GM21526 (cell line): Measurements from ENCODE around the gene VPS36.
A peak's percentile ranks its signal among the peaks of the same experiment; 100 is the strongest.
"Not testable (repeated sequence)": the region's sequence is repeated elsewhere in the genome, so short reads cannot be mapped to it uniquely, and the experiment has no call there.

ENCODE experiments used
- ATAC-seq: cut with Tn5 transposase; IDR thresholded peaks from one replicate; pipeline ENCODE4 v1.9.1; 2021; ENCODE audit warnings: moderate library complexity; ENCODE audit not compliant: unreplicated experiment, low FRiP score

The VPS36 gene

GRCh38 chr13:52450012-52450792, at the start of gene VPS36:
VPS36 (minus strand) TSS chr13:52450634; CDS start chr13:52450594, 40 bp downstream.
- peak; percentile 63 for ATAC-seq

GRCh38 chr13:52497979-52498378, 47.5 kb upstream of the VPS36 start:
- not testable (repeated sequence) for ATAC-seq

DNA sequence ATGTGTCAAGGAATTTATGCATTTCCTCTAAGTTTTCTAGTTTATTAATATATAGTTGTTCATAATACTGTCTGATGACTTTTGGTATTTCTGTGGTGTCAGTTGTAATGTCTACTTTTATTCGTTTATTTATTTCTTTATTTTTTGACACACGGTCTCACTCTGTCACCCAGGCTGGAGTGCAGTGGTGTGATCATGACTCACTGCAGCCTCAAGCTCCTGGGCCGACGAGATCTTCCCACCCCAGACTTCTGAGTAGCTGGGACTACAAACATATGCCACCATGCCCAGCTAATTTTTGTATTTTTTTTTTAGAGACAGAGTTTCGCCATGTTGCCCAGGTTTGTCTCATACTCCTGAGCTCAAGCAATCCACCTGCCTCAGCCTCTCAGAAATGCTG, 43.8 kb upstream of the VPS36 start:
- ATAC-seq = not testable (repeated sequence)

DNA sequence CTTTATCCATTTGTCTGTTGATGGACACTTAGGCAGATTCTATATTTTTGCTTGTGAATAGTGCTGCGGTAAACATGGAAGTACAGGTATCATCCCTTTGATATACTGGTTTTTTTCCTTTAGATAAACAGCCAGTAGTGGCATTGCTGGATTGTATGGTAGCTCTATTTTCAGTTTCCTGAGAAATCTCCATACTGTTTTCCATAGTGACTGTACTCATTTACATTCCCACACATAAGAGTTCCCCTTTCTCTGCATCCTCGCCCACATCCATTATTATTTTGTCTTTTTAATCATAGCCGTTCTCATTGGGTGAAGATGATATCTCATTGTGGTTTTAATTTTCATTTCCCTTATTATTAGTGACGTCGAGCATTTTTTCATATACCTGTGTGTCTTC, 40.6 kb upstream of the VPS36 start:
- not testable (repeated sequence) for ATAC-seq

DNA sequence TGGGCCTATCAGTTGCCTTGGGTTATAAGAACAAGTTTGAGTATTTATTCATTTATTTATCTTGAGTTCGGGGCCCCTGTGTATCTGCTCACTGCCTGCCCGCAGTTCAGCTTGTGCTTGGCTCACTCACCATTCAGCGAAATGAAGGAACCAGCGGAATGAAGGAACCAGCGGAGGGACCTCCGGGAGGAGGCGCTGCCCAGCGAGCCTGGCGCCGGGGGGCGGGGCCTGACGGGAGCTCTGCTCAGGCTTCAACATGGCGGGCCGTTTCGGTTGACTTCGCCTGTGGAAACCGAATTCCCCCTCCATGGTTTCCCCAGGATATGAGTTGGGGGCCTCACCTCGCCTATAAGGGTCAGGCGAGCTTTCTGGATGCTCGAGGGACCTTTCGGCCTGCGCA, 38.3 kb upstream of the VPS36 start:
- ATAC-seq = not testable (repeated sequence)

DNA sequence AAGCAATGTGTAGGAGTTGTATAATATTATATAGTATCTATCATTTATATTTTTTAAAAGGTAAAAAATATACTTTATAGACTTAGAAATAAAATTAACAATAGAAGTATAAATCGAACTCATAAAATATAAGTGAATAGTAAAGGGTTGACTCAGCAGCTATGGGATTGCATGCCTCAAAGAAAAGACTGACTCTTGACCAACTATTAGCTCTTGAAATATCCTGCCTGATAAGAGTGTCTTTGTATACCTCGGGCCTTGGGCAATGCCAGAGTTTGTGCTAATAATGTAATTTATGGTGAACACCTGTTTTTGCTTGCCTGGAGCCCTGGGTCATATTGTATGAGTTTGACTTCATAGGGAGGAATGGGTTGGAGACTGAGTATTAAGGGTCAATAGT, 36.6 kb upstream of the VPS36 start:
- not testable (repeated sequence) for ATAC-seq

DNA sequence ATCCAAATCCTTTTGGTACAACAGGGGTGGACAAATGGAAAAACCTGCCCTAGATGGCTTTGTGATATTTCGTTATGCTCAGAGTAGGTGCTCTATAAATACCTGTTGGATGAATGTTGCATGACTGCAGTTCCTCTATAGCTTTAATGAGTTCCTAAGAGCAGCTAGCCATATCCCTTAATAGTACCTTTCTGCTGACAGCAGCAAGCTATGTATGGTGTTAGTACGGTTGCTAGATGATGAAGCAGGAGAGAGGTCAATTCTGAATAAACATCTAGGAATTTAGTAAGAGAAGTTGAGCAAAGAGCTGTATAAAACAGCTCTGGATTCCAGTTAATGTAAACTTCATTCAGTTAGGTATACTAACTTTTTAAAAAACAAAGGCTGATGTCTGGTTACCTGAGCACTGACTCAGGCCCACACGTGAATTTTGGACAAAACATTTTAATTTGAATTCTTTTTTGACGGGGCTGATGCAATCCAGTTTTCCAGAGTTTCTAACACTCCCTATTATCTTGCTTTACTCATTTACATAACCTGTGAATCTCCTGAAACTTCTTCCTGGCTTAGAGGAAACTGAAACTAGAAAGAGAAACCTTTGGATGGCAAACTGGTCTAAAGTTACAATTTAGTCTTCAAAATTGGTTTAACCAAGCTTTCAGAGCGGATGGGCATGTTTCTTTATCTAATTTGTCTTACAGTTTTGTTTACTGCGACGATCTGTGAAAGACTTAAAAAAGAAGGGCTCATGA, 30.4 kb upstream of the VPS36 start:
- not testable (repeated sequence) for ATAC-seq

- not testable (repeated sequence) for ATAC-seq
These were observed 18.1 kb upstream of the VPS36 start for GRCh38 chr13:52468487-52468886.

GRCh38 chr13:52463526-52463925, 13.1 kb upstream of the VPS36 start:
- ATAC-seq = no peak

DNA sequence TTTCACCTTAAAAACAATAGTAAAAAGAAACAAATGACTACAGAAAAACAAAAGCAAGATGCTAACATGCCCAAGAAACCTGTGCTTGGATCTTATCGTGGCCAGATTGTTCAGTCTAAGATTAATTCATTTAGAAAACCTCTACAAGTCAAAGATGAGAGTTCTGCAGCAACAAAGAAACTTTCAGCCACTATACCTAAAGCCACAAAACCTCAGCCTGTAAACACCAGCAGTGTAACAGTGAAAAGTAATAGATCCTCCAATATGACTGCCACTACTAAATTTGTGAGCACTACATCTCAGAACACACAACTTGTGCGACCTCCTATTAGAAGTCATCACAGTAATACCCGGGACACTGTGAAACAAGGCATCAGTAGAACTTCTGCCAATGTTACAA, 10.8 kb upstream of the VPS36 start:
- ATAC-seq = no peak

DNA sequence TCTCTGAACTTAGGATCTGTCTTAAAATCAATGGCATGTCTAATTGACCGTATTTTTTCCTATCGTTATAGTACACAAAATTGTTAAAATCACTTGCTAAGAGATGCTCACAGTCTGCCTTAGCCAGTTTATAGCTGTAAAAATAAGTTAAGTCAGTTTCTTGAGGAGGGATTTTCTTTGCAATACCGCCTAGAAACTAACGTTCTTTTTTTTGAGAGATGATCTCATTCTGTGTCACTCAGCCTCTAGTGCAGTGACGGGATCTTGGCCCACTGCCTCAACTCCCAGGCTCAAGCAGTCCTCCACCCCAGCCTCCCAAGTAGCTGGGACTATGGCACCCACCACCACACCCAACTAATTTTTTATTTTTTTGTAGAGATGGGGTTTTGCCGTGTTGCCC, 9.2 kb upstream of the VPS36 start:
- no peak for ATAC-seq

DNA sequence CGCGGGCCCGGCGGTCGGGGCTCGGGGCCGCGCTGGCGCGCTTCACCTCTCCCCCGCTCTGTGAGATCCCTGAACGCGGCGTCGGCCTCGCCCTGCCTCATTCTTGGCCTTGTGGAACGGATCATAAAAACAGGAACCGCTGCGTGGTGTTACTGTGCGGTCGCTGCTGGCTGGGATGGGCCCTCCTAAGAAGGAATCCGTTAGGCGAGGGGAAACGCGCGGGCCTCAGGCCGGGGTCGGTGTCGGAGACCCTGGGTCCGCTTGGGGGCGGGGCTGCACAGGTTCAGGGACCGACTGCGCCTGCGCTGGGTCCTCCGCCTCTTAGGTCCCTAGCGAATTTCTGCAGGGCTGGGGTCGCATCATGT, 5.2 kb upstream of the VPS36 start:
- peak; percentile 33 for ATAC-seq

- peak; percentile 75 for ATAC-seq
These were observed 4.6 kb upstream of the VPS36 start, which contains the start of gene CKAP2 for GRCh38 chr13:52454820-52455676. CKAP2 (plus strand) TSS chr13:52455478; CDS start chr13:52455557, 79 bp downstream.

DNA sequence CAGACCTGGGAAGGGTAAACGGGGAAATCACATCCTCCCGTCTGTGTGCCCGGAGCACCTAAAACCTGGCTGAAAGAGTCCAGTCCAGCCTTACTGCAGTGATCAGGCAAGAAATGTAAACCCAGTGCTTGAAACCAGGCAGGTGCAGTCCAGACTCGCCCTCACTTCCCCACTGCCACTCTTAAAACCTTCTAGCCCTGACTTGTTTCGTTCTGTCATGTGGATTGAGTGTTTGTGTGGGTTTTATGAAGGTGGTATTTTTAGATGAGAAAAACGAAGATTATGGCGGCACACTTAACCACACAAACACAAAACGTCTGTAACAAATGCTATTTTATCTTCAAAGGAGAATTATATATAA, 4.0 kb upstream of the VPS36 start:
- ATAC-seq = peak; percentile 44

GRCh38 chr13:52452470-52452869, 2.0 kb upstream of the VPS36 start:
- ATAC-seq = no peak

DNA sequence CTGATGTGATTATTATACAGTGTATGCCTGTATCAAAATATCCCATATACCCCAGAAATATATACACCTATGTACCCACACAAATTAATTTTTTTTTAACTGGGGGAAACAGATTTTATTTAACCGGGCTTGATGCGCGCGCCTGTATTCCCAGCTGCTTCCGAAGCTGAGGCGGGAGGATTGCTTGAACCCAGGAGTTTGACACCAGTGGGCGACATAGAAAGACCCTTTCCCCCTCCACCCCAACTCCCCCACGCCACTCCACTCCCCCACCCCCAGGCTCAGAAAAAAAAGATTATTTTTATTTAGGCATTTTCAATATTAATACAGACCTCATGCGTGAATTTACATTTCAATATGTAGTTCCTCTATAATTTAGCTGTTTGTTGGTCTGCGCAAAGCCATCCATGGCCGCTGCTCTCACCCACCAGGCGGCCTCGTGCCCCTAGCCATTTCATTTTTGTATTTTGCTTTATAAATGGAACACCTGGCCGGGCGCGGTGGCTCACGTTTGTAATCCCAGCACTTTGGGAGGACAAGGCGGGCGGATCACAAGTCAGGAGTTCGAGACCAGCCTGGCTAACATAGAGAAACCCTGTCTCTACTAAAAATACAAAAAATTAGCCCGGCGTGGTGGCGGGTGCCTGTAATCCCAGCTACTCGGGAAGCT, 836 bp upstream of the VPS36 start:
- no peak for ATAC-seq

GRCh38 chr13:52450793-52451116, 321 bp upstream of the VPS36 start:
- no peak for ATAC-seq

- ATAC-seq = peak; percentile 0
These were observed 963 bp downstream of the VPS36 start for GRCh38 chr13:52449331-52450011.

GRCh38 chr13:52447815-52448552, 2.5 kb downstream of the VPS36 start:
- ATAC-seq = no peak
